Ovary (tissue), 9 donors: ENCODE results near the gene ZNF609. TPM values are rescaled to one million over a fixed set of nuclear protein-coding genes. Genes with fewer than 3 reads are reported as not detected.

ENCODE experiments used
- DNase-seq, 5 donors: peaks; one replicate each; pipeline ENCODE4 v3.0.0-alpha.2; 2019 to 2020
- H3K27ac ChIP-seq, 2 donors: fragments of 200-600 bp; one replicate each; pipeline versions ENCODE4 v1.5.1 to v1.8.0; 2019 to 2022
- H3K27me3 ChIP-seq: fragments of 200-600 bp; one replicate; pipeline ENCODE4 v1.8.0; 2022
- H3K36me3 ChIP-seq: fragments of 200-600 bp; sonication (generic); one replicate; pipeline ENCODE4 v1.5.1; 2019
- H3K4me1 ChIP-seq: one replicate; pipeline ENCODE4 v1.8.1; 2013; ENCODE audit warnings: mild to moderate bottlenecking, moderate library complexity; ENCODE audit not compliant: insufficient read depth
- H3K4me3 ChIP-seq: fragments of 200-600 bp; sonication (generic); one replicate; pipeline ENCODE4 v1.5.1; 2017
- H3K9me3 ChIP-seq, 2 donors: fragments of 200-600 bp in 1 of 2; sonication (generic) in 1 of 2; one replicate each; pipeline versions ENCODE4 v1.5.1 to v1.8.1; 2013 to 2019; ENCODE audit warnings: mild to moderate bottlenecking in 1 of 2, moderate library complexity in 1 of 2
- EP300 ChIP-seq: sonication (generic); formaldehyde crosslinking; IDR thresholded peaks from one replicate; pipeline ENCODE4 v1.6.1; 2017; ENCODE audit warnings: antibody characterized with exemption
- POLR2A ChIP-seq: fragments of 450-650 bp; IDR thresholded peaks from one replicate; pipeline ENCODE4 v1.6.1; 2017; ENCODE audit warnings: antibody characterized with exemption, mild to moderate bottlenecking, moderate library complexity
- WGBS, 3 donors: extraction: QIAGEN DNeasy Blood & Tissue Kit in 1 of 3; methylation state at CpG; one replicate each; pipeline versions ENCODE4 v1.1.5 to v1.1.7; 2013 to 2017; 5-methylcytosine and 5-hydroxymethylcytosine counted together
- intact Hi-C, 4 donors: fragments of 100-400 bp; cut with DNase I; formaldehyde crosslinking; loops; one replicate each; pipeline versions ENCODE4 v1.11.0 to v1.15.1; 2022 to 2023
- polyA plus RNA-seq, 2 donors: library from polyadenylated mRNA; stranded (reverse); fragments of 200-250 nt in 1 of 2; fragments of 350-450 nt in 1 of 2; fragmentation: Illumina TruSeq in 1 of 2; extraction: RNeasy Lipid Tissue Mini Kit (QIAGEN cat#74804) in 1 of 2; gene quantifications; one replicate each; pipeline ENCODE4 v1.2.3, GENCODE V29; 2013 to 2014
- total RNA-seq, 7 donors: library from RNA; depleted of rRNA in 2 of 7; stranded (reverse); fragments of >200 nt in 2 of 7; fragmentation: NEBNext Ultra II Directional in 3 of 7; extraction: Animal tissue kit (Norgen Biotek cat#: 25700) in 3 of 7; gene quantifications; one replicate each; pipeline versions ENCODE4 v1.1.0 to v1.2.4, GENCODE V29; 2016 to 2023
- TF ChIP-seq, protein P1 (sequence below), 3 donors: fragments of 450-650 bp in 2 of 3; fragments of 200-600 bp in 1 of 3; IDR thresholded peaks; one replicate each; pipeline versions ENCODE4 v1.5.1 to v1.8.0; 2016 to 2022; ENCODE audit warnings: antibody characterized with exemption in 3 of 3, mild to moderate bottlenecking in 1 of 3
- donor health status: DM: no; HTN: no; CAD: no; lungs with moderate emphysema.
- donor health status: DM: no; HTN: no; CAD: no.
- donor health status: Bipolar disorder and iron deficiency.
- donor health status: DM: yes; HTN: yes; CAD: no.
- donor health status: DM: no; HTN: no; CAD: no.
- donor health status: DM: yes; HTN: yes; CAD: no.

Gene ZNF609
- total and polyA plus RNA-seq, 9 donors = 18.4 to 63.6 (median 40.7) TPM

DNA sequence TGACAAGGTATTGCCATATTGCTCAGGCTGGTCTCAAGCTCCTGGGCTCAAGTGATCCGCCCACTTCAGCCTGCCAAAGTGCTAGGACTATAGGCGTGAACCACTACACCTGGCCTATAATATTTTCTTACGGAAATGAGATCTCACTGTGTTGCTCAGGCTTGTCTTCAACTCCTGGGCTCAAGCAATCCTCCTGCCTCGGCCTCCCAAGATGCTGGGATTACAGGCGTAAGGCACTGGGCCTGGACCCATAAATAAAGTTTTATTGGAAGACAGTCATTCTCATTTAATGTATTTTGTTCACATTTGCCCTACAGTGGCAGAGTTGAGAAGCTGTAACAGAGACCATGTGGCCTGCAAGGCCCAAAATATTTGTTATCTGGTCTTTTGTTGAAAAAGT, 173.0 kb downstream of the ZNF609 start:
- TF ChIP-seq POLR2A (no peak), EP300 (no peak)
- TF ChIP-seq, protein P1, sequence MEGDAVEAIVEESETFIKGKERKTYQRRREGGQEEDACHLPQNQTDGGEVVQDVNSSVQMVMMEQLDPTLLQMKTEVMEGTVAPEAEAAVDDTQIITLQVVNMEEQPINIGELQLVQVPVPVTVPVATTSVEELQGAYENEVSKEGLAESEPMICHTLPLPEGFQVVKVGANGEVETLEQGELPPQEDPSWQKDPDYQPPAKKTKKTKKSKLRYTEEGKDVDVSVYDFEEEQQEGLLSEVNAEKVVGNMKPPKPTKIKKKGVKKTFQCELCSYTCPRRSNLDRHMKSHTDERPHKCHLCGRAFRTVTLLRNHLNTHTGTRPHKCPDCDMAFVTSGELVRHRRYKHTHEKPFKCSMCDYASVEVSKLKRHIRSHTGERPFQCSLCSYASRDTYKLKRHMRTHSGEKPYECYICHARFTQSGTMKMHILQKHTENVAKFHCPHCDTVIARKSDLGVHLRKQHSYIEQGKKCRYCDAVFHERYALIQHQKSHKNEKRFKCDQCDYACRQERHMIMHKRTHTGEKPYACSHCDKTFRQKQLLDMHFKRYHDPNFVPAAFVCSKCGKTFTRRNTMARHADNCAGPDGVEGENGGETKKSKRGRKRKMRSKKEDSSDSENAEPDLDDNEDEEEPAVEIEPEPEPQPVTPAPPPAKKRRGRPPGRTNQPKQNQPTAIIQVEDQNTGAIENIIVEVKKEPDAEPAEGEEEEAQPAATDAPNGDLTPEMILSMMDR (IDR thresholded peaks at IDR 0.05) = no peak
- WGBS, 3 donors = 93 to 100% (median 98%) methylated on average over 5 of the region's 5 CpGs
- H3K4me1 ChIP-seq = peaks cover 8% of the 10 kb centered on the region

GRCh38 chr15:64634027-64634426, 173.6 kb downstream of the ZNF609 start:
- 61 to 76% (median 64%) methylated on average over 2 of the region's 2 CpGs for WGBS, 3 donors
- peaks cover 8% of the 10 kb centered on the region for H3K4me1 ChIP-seq
- no peak for DNase-seq
- H3K27me3 ChIP-seq = no peaks in the 10 kb centered on the region
- no peak overlapping the region for H3K27ac ChIP-seq
- H3K4me3 ChIP-seq = no peak overlapping the region
- intact Hi-C loops = no loop called here
- no peak for TF ChIP-seq POLR2A
- no peak for TF ChIP-seq EP300
- TF ChIP-seq, protein P1 (IDR thresholded peaks at IDR 0.05) = no peak
- H3K9me3 ChIP-seq = no peaks in the 10 kb centered on the region
- no peaks in the 10 kb centered on the region for H3K36me3 ChIP-seq

More for the DNA sequence above, 173.0 kb downstream of the ZNF609 start:
- H3K9me3 ChIP-seq = no peaks in the 10 kb centered on the region
- no peak overlapping the region for H3K27ac ChIP-seq
- no peak for DNase-seq
- no peaks in the 10 kb centered on the region for H3K36me3 ChIP-seq
- no peaks in the 10 kb centered on the region for H3K27me3 ChIP-seq
- H3K4me3 ChIP-seq = no peak overlapping the region
- intact Hi-C loops = no loop called here

GRCh38 chr15:64634576-64635498, 174.5 kb downstream of the ZNF609 start:
- H3K4me1 ChIP-seq = peaks cover 10% of the 10 kb centered on the region
- no peak overlapping the region for H3K4me3 ChIP-seq
- intact Hi-C loops = no loop called here
- H3K9me3 ChIP-seq = no peaks in the 10 kb centered on the region
- DNase-seq = no peak
- H3K27me3 ChIP-seq = no peaks in the 10 kb centered on the region
- no peaks in the 10 kb centered on the region for H3K36me3 ChIP-seq
- TF ChIP-seq, protein P1 (IDR thresholded peaks at IDR 0.05) = no peak
- WGBS, 3 donors = 43 to 53% (median 49%) methylated on average over 4 of the region's 4 CpGs
- peak overlapping the region in 1 of 2 donors; percentile 28 for H3K27ac ChIP-seq

DNA sequence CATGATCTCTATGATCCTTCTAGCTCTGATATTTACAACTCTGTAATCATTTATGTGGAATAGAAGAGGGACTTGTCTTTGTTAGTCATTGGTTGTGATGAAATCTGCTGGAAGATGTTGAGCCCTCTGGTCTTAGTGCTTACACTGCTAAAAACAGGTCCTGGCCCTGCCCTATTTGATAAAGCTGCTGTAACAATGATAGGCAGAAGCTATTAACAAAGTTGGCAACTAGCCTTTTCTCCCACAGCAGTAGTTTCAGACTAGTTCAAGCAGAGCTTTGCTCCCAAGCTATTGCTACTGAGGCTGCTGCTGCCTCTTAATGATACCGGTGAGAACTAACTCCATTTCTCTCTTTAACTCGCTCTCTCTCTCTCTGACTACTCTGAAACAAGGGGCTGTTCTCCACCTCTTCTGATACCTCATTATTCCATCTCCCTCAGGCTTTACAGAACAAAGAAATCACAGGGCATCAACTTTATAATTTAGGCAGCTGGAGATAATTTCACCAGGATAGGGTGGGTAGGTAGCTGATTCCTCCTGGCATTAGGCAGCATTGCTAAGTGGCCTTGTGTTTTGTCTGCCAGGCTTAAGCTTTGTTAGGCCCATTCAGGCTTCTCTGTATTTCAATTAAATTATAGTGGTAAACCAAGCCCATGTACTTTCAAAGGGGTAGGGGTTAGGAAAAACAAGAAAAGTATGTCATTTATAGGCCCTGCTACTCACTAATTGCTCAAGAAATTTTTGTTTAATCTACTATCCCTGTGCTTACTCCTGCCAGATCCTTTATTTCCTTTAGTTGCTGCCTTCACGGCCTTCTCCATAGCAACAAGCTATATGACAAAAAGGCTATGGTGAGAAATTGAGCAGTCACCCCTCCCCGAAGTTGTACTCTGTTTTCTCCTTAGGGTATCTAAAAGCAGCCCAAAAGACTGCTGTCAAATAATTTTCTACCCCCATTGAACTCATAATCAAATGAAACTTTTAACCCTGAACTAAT, 175.4 kb downstream of the ZNF609 start:
- Histone ChIP-seq H3K4me3 (no peak overlapping the region), H3K27me3 (no peaks in the 10 kb centered on the region), H3K9me3 (no peaks in the 10 kb centered on the region), H3K27ac (peak overlapping the region in 1 of 2 donors; percentile 28), H3K36me3 (no peaks in the 10 kb centered on the region), H3K4me1 (peaks cover 15% of the 10 kb centered on the region)
- TF ChIP-seq POLR2A = no peak
- TF ChIP-seq, protein P1 (IDR thresholded peaks at IDR 0.05) = no peak
- no peak for TF ChIP-seq EP300
- intact Hi-C loops = no loop called here
- 57 to 64% (median 60%) methylated on average over 4 of the region's 4 CpGs for WGBS, 3 donors
- peak in 3 of 5 donors; percentile 35 to 65 (median 36) for DNase-seq
